ENCODE data around the gene KRT25.
"Not testable (repeated sequence)": the region's sequence is repeated elsewhere in the genome, so short reads cannot be mapped to it uniquely, and the experiment has no call there.

Gene KRT25

GRCh38 chr17:40751065-40751464 lies 4.1 kb downstream of the KRT25 start:
- no peak for DNase-seq

GRCh38 chr17:40750391-40750790 lies 4.7 kb downstream of the KRT25 start:
- no peak for DNase-seq

DNA sequence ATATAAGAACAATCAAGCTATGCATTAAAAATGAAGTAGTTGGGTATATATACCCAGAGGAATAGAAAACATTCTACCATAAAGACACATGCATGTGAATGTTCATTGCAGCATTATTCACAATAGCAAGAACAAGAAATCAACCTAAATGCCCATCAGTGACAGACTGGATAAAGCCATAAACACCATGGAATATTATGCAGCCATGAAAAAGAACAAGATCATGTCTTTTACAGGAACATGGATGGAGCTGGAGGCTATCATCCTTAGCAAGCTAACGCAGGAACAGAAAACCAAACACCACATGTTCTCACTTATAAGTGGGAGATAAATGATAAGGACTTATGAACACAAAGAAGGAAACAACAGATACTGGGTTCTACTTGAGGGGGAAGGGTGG lies 6.5 kb downstream of the KRT25 start:
- DNase-seq = not testable (repeated sequence)

DNA sequence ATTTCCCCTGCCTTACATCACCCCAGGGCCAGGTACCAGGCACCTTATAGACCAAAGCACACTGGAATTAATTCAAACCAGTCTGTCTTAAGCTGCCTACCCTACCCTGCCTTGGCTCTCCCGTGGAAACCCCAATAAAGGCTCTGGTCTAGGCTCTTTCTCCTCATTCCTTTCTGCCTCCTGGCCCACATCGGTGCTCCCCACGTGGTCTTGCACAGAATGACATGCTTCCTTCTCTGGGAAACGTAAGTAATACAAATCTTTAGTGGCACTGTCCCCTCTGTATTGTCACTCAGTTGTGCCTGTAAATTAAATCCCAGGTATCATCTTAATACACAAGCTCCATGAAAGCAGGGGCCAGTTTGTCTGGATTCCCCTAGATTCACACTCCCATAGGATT lies 16.6 kb downstream of the KRT25 start:
- DNase-seq = no peak

DNA sequence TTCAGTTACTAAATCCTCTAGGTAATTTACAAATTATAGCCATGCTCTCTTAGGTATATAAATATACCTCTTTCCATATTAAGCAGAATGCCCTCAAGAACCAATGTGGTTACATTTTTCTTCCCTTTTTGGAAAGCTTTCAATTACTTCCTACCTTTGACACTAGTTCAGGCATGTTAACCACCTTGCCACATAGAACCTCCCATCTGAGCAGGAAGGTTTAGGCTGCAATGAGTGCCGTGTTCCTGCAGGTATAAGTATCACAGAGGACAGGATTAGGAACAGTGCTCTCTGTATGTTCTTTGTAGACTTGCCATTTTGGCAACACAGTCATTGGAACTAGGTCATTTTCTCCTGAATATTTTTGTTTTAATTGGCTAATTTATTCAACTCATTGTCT lies 20.1 kb downstream of the KRT25 start:
- no peak for DNase-seq

DNA sequence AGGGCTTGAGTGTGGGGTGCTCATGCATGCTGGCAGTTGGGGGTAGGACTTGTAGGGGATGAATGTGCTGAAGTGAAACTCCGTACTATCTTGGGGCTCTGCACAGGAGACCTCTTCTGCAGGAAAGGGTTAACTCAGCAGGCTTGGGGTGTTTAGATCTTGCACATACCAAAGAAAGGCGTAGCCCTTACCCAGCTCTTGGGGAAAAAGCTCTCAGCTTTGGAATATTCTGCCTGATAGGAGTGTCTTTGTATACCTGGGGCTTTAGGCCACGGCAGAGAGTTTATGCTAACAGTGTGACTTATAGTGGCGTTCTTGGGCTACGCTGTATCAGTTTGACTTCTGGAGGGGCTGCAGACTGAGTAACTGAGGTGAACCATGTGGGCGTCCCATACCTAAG lies 21.1 kb downstream of the KRT25 start:
- no peak for DNase-seq

DNA sequence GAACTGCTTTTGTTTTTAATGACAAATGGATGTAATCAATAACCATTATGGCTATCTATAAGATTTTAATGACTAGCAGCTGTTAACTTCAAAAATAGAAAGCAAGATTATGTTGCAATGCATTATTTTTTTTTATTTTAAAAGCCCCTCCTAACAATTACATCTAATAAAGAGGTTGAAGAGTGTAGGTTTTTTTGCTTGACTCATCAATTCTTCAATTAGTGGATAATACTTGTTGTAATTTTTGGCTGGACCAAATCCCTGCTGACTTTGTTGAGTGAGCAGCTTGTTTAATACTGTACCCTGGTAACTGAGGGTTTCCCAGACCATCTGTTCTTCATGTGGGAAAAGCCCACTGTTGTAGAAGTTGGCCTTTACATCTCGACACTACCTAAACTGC lies 24.2 kb downstream of the KRT25 start:
- DNase-seq = no peak

GRCh38 chr17:40727447-40728231 lies 27.5 kb downstream of the KRT25 start:
- DNase-seq = no peak

DNA sequence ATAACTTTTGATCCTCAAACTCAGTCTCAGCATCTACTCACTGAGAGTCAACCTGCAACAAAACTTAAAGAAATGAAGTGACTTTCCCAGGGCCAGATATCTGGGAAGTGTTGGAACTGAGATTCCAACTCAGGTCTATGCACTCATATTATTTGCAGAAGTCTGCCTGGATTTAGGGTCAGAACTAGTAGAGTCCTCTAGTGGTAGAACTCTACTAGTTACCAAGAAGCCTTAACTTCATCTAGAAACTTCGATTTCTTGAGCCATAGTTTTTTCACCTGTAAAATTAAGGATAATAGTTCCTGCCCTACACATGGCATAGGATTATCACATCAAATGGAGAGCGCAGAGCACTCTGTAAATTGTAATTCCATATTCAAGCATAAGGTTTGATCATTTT lies 28.2 kb downstream of the KRT25 start:
- peak; percentile 12 for DNase-seq

GRCh38 chr17:40724656-40725055 lies 30.5 kb downstream of the KRT25 start:
- no peak for DNase-seq

DNA sequence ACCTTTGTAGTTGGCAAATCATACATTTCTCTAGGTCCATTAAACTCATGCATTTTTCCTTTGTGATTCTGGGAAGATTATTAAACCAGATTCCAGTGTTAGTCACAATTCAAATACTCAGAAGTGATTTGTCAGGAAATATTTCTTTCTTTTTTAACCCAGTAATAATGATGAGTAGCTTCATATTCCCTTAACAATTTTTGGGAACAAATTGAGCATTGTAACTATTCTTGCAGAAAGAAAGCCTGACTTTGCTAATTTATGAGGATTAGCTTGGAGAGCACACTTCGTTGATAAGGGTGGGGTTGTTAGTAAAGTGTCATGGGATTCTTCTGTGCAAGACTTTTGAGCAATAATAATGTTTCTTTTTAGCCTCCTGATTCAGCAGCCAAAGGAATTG lies 32.9 kb downstream of the KRT25 start:
- DNase-seq = no peak

GRCh38 chr17:40720899-40721298 lies 34.2 kb downstream of the KRT25 start:
- DNase-seq = no peak

- no peak for DNase-seq
These were observed 36.2 kb downstream of the KRT25 start for GRCh38 chr17:40718930-40719329.

GRCh38 chr17:40717776-40718175 lies 37.4 kb downstream of the KRT25 start:
- DNase-seq = no peak

GRCh38 chr17:40714473-40714872 lies 40.7 kb downstream of the KRT25 start:
- no peak for DNase-seq

DNA sequence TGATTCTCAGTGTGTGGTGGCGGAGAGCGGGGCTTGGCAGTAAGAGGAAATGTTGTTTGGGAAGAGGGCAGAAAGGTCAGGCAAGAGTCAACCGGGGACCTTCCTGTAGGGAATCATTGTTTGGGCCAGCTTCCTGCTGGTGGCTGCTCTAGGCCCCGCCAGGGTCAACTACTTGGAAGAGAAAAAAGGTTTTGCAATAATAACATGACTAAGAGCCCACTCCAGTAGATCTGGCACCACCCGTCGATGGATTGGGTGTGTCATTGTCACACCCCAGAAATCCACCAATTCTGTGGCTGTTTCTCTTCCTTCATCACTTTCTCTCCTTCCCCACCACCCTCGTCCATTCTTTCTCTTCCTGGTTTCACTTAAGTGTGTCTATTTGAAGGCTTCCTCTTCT lies 47.4 kb downstream of the KRT25 start:
- DNase-seq = no peak

- no peak for DNase-seq
These were observed 49.5 kb downstream of the KRT25 start for GRCh38 chr17:40705584-40705983.

DNA sequence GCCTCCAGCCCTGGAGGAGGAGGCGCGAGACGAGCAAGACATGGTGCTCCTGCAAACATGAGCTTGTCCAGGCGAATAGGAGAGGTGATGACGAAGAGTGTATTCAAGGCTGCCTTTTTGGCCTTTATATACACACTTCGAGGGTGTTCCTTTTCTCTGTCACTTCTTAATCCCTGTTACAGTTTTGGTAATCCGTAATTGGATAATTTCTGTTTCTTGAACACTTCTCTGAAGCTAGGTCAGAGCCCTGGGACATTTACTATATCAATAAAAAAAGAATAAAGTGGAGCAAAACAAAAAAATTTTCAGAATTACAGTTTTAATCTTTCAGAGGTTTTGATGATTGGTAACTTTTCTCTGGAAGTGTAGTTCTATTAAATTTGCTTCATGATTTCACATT lies 51.5 kb downstream of the KRT25 start, which contains the start of gene KRT24:
Gene KRT24 (minus strand): TSS at position 101 of the 400 bp plus-strand sequence. CDS start 59 bp downstream, at position 42.
- no peak for DNase-seq

DNA sequence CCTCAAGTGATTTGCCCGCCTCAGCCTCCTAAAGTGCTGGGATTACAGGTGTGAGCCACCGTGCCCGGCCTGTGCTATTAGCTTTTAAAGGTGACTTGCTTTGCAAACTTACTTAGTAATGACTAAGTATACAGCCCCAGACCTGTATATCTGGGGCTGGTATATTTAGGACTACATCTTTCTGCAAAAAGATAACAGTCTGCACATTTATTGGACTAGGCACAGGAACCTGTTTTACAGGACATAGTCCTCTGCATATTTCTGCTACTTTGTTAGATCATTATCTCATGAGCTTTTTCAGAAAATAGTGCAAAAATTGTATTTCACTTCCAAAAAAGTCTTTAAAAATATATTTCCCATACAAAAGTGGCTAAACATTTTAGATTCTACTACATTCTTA lies 52.9 kb downstream of the KRT25 start:
- DNase-seq = no peak

GRCh38 chr17:40699853-40700252 lies 55.3 kb downstream of the KRT25 start:
- DNase-seq = no peak

- DNase-seq = no peak
These were observed 55.8 kb downstream of the KRT25 start for GRCh38 chr17:40699371-40699770.
